Measurements from ENCODE around the gene CBLL1. TPM values are rescaled to one million over a fixed set of nuclear protein-coding genes. Genes with fewer than 3 reads are reported as not detected.
A peak's percentile ranks its signal among the peaks of the same experiment; 100 is the strongest.

The CBLL1 gene
- polyA plus RNA-seq, 2 of the 4 experiments (the other 2 are of a cell fraction): 26.1 to 40.5 TPM

GRCh38 chr7:107754642-107755041, 10.7 kb downstream of the CBLL1 start:
- H3K27ac ChIP-seq: no peak overlapping the region
- no peaks in the 10 kb centered on the region for H3K9me3 ChIP-seq
- H3K4me3 ChIP-seq: no peak overlapping the region
- DNase-seq (ENCODE audit: low read depth in 1 of 2, low spot score in 1 of 2) (no peak), FAIRE-seq (no peak), ATAC-seq (no peak)
- H3K4me1 ChIP-seq: no peaks in the 10 kb centered on the region
- WGBS (ENCODE audit: missing lambda C conversion rate): 93% methylated on average over 2 of the region's 2 CpGs
- ChIA-PET CTCF (no interaction called here), POLR2A (interaction anchor here (1.9 kb wide), 1 partner anchor 11 kb away, joined by 7 read pairs; the partner anchor contains the start of gene CBLL1)
- TF ChIP-seq FOXS1 (CRISPR knock-in tag; IDR thresholded peaks at IDR 0.05) (no peak), PBX3 (IDR thresholded peaks at IDR 0.05) (no peak), CTCF (IDR thresholded peaks at IDR 0.05) (0 out of 3 replicates have a peak, but pooled peaks have one; percentile 12), POLR2A (IDR thresholded peaks at IDR 0.05; ENCODE audit: low read length) (no peak), NFE2L2 (conservative IDR thresholded peaks at IDR 0.05; ENCODE audit: low read length) (no peak), MAFK (IDR thresholded peaks at IDR 0.05; ENCODE audit: partially characterized antibody) (no peak)
- TF ChIP-seq, protein P1, sequence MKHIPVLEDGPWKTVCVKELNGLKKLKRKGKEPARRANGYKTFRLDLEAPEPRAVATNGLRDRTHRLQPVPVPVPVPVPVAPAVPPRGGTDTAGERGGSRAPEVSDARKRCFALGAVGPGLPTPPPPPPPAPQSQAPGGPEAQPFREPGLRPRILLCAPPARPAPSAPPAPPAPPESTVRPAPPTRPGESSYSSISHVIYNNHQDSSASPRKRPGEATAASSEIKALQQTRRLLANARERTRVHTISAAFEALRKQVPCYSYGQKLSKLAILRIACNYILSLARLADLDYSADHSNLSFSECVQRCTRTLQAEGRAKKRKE (CRISPR knock-in tag; IDR thresholded peaks at IDR 0.05; ENCODE audit: low read depth): no peak
- TF ChIP-seq, protein P2, sequence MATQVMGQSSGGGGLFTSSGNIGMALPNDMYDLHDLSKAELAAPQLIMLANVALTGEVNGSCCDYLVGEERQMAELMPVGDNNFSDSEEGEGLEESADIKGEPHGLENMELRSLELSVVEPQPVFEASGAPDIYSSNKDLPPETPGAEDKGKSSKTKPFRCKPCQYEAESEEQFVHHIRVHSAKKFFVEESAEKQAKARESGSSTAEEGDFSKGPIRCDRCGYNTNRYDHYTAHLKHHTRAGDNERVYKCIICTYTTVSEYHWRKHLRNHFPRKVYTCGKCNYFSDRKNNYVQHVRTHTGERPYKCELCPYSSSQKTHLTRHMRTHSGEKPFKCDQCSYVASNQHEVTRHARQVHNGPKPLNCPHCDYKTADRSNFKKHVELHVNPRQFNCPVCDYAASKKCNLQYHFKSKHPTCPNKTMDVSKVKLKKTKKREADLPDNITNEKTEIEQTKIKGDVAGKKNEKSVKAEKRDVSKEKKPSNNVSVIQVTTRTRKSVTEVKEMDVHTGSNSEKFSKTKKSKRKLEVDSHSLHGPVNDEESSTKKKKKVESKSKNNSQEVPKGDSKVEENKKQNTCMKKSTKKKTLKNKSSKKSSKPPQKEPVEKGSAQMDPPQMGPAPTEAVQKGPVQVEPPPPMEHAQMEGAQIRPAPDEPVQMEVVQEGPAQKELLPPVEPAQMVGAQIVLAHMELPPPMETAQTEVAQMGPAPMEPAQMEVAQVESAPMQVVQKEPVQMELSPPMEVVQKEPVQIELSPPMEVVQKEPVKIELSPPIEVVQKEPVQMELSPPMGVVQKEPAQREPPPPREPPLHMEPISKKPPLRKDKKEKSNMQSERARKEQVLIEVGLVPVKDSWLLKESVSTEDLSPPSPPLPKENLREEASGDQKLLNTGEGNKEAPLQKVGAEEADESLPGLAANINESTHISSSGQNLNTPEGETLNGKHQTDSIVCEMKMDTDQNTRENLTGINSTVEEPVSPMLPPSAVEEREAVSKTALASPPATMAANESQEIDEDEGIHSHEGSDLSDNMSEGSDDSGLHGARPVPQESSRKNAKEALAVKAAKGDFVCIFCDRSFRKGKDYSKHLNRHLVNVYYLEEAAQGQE (IDR thresholded peaks at IDR 0.05): no peak
- H3K4me2 ChIP-seq: no peak overlapping the region

GRCh38 chr7:107758667-107759066, 14.7 kb downstream of the CBLL1 start:
- ChIA-PET POLR2A (interaction anchor here (1.1 kb wide), 1 partner anchor 15 kb away, joined by 3 read pairs; no protein-coding TSS in a partner anchor), CTCF (interaction anchor here (1.2 kb wide), 1 partner anchor 16 kb away, joined by 3 read pairs; no protein-coding TSS in a partner anchor)
- ATAC-seq: no peak
- 87% methylated on average over 1 of the region's 1 CpG for WGBS (ENCODE audit: missing lambda C conversion rate)
- TF ChIP-seq FOSB (CRISPR knock-in tag; IDR thresholded peaks at IDR 0.05) (no peak), CHD2 (IDR thresholded peaks at IDR 0.05; ENCODE audit: low read length, partially characterized antibody) (no peak), ZFP36 (IDR thresholded peaks at IDR 0.05; ENCODE audit: borderline replicate concordance, partially characterized antibody) (no peak), EP300 (IDR thresholded peaks at IDR 0.05) (no peak), ZC3H11A (IDR thresholded peaks at IDR 0.05) (no peak), RAD21 (conservative IDR thresholded peaks at IDR 0.05 in 1 of 2, IDR thresholded peaks at IDR 0.05 in 1 of 2) (no peak), EHF (CRISPR knock-in tag; IDR thresholded peaks at IDR 0.05) (no peak), TFCP2L1 (CRISPR knock-in tag; IDR thresholded peaks at IDR 0.05) (no peak)
- no peak for DNase-seq (ENCODE audit: low read depth in 1 of 2, low spot score in 1 of 2)
- Histone ChIP-seq H3K9me3 (no peaks in the 10 kb centered on the region), H3K4me2 (no peak overlapping the region), H3K4me3 (no peak overlapping the region), H3K4me1 (no peaks in the 10 kb centered on the region), H3K27ac (no peak overlapping the region)
- no peak for FAIRE-seq

DNA sequence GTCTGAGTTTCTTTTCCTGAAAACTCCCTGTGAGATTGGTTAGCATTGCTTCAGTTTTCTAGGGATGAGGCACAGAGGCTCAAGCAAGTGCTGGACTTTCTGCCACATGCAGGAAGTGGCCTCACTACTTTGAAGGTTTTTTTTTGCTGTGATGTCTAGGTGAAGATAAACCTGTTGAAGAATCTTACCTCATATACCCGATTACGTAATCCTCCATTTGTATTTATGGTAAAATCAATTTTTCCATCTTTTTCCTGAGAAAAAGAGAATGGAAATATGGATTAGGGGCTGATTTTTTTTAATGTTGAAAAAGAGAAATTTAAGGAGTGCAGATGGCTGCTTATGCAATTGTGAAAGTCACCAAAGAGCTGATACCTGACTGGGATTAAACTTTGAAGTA, 23.4 kb downstream of the CBLL1 start:
- ATAC-seq (no peak), DNase-seq (ENCODE audit: low read depth in 1 of 2, low spot score in 1 of 2) (no peak), FAIRE-seq (no peak)
- no peaks in the 10 kb centered on the region for H3K9me3 ChIP-seq
- ChIA-PET POLR2A (no interaction called here), CTCF (interaction anchor here (0.8 kb wide), 1 partner anchor 107 kb away, joined by 3 read pairs; no protein-coding TSS in a partner anchor)
- no peak overlapping the region for H3K4me3 ChIP-seq
- no peaks in the 10 kb centered on the region for H3K4me1 ChIP-seq
- 78% methylated on average over 2 of the region's 2 CpGs for WGBS (ENCODE audit: missing lambda C conversion rate)
- TF ChIP-seq NR3C1 (IDR thresholded peaks at IDR 0.05): no peak
- peak in 1 of 2 experiments; percentile 38; a peak in 1 of 4 replicates for TF ChIP-seq CEBPB (IDR thresholded peaks at IDR 0.05)
- TF ChIP-seq MAFK (IDR thresholded peaks at IDR 0.05; ENCODE audit: partially characterized antibody): no peak
- no peak for TF ChIP-seq GATA3 (IDR thresholded peaks at IDR 0.05; ENCODE audit: borderline replicate concordance)
- no peak for TF ChIP-seq KDM1A (IDR thresholded peaks at IDR 0.05; ENCODE audit: low read depth)
- H3K4me2 ChIP-seq: no peak overlapping the region
- no peak overlapping the region for H3K27ac ChIP-seq
